DOHH2 (cell line): ENCODE results near the gene GOLIM4.

Source experiments
- CTCF ChIP-seq: fragments of 200-600 bp; sonication (generic); IDR thresholded peaks from one replicate; pipeline ENCODE4 v1.5.1; 2014; ENCODE audit warnings: antibody characterized with exemption, mild to moderate bottlenecking, low read depth, low read length; ENCODE audit not compliant: poor library complexity, severe bottlenecking
- EZH2phosphoT487 ChIP-seq: fragments of 200-600 bp; sonication (generic); IDR thresholded peaks from 2 replicates; pipeline ENCODE4 v1.6.1; 2017; ENCODE audit warnings: borderline replicate concordance, mild to moderate bottlenecking, antibody characterized with exemption, low read length, moderate library complexity, mixed read lengths

GRCh38 chr3:168091302-168091858 lies 4.3 kb downstream of the GOLIM4 start:
- TF ChIP-seq EZH2phosphoT487 = no peak
- no peak for TF ChIP-seq CTCF
